Right lobe of liver (tissue), 4 donors: ENCODE measurements around the gene SLC39A13.

ENCODE experiments used
- POLR2A ChIP-seq: fragments of 450-650 bp; IDR thresholded peaks from one replicate; pipeline ENCODE4 v1.6.1; 2017; ENCODE audit warnings: antibody characterized with exemption, mild to moderate bottlenecking
- TF ChIP-seq, protein P1 (sequence below), 4 donors: fragments of 200-600 bp in 3 of 4; fragments of 450-650 bp in 1 of 4; IDR thresholded peaks; one replicate each; pipeline versions ENCODE4 v1.5.1 to v1.8.0; 2016 to 2022; ENCODE audit warnings: antibody characterized with exemption in 4 of 4, mild to moderate bottlenecking in 2 of 4
- donor health status: DM: no; HTN: no; CAD: no.
- donor health status: DM: no; HTN: no; CAD: no.
- donor health status: DM: no; HTN: yes; CAD: no.

DNA sequence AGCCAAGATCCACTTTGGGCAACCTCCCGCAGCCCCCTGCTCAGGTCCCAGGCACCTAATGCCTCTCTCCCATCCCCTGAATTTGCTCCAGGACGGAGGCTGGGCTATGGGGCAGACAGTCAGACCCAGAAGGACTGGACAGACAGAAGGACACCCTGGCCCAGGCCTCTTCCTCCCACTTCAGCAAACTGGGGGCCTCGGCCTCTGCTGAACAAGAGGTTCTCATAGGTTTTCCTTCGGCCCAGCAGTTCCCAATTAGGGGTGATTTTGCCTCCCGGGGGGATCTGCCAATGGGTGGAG is 33.7 kb upstream of the SLC39A13 start:
- TF ChIP-seq, protein P1, sequence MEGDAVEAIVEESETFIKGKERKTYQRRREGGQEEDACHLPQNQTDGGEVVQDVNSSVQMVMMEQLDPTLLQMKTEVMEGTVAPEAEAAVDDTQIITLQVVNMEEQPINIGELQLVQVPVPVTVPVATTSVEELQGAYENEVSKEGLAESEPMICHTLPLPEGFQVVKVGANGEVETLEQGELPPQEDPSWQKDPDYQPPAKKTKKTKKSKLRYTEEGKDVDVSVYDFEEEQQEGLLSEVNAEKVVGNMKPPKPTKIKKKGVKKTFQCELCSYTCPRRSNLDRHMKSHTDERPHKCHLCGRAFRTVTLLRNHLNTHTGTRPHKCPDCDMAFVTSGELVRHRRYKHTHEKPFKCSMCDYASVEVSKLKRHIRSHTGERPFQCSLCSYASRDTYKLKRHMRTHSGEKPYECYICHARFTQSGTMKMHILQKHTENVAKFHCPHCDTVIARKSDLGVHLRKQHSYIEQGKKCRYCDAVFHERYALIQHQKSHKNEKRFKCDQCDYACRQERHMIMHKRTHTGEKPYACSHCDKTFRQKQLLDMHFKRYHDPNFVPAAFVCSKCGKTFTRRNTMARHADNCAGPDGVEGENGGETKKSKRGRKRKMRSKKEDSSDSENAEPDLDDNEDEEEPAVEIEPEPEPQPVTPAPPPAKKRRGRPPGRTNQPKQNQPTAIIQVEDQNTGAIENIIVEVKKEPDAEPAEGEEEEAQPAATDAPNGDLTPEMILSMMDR (IDR thresholded peaks at IDR 0.05): no peak
- TF ChIP-seq POLR2A: no peak
